Measurements from ENCODE around the gene FZD2.
"Not testable (repeated sequence)": the region's sequence is repeated elsewhere in the genome, so short reads cannot be mapped to it uniquely, and the experiment has no call there.

Gene FZD2

DNA sequence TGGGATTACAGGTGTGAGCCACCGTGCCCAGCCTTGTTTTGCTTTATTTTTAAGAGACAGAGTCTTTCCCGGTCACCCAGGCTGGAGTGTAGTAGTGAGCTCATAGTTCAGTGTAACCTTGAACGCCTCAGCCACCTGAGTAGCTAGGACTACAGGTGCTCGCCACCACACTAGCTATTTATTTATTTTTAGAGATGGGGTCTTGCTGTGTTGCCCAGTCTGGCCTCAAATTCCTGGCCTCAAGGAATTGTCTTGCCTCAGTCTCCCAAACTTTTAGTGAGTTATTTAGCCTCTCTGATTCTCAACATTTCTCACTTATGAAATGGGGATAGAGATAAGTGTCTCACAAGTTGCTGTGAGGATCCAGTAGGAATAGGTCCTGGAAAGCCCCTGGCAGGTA is 21.7 kb downstream of the FZD2 start:
- DNase-seq = no peak

- no peak for DNase-seq
These were observed 24.6 kb downstream of the FZD2 start for GRCh38 chr17:44581868-44582267.

GRCh38 chr17:44584443-44584842 is 27.2 kb downstream of the FZD2 start:
- no peak for DNase-seq

- DNase-seq = no peak
These were observed 28.0 kb downstream of the FZD2 start for GRCh38 chr17:44585315-44585714.

- no peak for DNase-seq
These were observed 30.1 kb downstream of the FZD2 start for GRCh38 chr17:44587339-44587738.

DNA sequence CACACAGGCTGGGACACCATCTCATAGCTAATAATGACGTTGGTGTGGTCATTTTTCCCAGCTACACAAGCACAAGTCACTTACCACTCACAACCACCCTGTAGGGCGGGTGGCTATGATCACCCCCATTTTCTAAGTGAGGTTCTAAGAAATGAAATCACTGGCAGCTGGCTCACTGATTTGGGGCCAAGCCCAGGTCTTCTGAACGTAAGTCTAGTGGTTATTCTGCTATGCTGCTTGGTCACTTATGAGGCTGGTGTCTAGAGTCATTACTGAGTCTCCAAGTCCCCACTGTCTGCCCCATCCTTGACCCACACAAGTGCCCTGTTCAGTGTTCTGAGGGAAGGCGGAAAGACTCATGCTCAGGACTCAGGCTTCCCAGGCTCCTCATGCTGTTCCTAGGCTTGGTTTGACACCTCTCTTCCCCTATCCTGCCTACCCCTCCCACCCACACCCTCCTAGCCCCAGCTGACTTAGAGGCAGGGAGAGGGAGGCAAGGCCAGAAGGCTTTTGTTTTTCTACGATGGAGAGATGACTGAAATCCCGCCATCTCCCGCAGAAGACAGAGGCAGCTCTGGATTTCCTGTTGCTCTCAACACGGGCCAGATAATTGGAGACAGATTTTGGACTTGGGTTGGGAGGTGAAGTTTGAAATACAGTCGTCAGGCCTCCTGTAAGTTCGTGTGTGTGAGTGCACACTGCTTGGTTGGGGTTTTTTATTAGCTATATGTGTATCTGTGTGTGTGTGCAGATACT is 32.2 kb downstream of the FZD2 start:
- no peak for DNase-seq

DNA sequence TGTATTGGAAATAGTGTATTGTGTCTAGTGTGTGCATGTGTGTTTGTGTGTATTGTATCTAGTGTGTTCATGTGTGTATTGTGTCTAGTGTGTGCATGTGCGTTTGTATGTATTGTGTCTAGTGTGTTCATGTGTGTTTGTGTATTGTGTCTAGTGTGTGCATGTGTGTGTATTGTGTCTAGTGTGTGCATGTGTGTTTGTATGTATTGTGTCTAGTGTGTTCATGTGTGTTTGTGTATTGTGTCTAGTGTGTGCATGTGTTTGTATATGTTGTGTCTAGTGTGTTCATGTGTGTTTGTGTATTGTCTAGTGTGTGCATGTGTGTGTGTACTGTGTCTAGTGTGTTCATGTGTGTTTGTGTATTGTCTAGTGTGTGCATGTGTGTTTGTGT is 32.8 kb downstream of the FZD2 start:
- not testable (repeated sequence) for DNase-seq

DNA sequence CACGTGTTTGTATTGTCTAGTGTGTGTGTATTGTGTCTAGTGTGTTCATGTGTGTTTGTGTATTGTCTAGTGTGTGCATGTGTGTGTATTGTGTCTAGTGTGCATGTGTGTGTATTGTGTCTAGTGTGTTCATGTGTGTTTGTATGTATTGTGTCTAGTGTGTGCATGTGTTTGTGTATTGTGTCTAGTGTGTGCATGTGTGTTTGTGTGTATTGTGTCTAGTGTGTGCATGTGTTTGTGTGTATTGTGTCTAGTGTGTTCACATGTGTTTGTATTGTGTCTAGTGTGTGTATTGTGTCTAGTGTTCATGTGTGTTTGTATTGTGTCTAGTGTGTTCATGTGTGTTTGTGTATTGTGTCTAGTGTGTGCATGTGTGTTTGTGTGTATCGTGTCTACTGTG is 33.5 kb downstream of the FZD2 start:
- DNase-seq = not testable (repeated sequence)

GRCh38 chr17:44591206-44591605 is 33.9 kb downstream of the FZD2 start:
- DNase-seq = no peak

- DNase-seq = no peak
These were observed 35.9 kb downstream of the FZD2 start for GRCh38 chr17:44593156-44593555.

DNA sequence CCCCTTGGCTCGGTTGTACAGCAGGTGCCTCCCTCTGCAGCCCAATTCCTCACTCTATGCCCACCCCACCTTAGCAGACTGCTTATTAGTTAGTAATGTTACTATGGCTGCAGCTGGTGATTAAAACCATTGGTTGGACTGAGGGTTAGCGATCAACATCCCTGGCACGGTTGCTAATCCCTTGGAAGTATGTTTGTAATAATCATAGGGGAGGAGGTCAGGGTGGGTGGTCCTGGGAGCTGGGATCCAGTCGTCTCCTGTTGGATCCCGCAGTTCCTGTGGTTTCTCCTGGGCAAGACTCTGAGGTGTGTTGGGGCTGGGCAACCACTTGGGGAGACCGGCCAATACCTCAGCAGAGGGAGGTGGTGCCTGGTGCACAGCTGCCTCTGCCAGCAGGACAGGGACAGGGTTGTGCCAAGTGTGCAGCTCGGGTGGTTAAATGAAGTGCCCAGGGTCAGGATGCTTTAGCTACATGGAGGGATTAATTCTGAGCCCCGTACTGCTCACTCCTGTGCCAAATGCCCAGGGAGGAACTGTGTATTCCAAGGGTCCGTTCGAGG is 38.0 kb downstream of the FZD2 start:
- no peak for DNase-seq

GRCh38 chr17:44598329-44598728 is 41.0 kb downstream of the FZD2 start:
- no peak for DNase-seq

DNA sequence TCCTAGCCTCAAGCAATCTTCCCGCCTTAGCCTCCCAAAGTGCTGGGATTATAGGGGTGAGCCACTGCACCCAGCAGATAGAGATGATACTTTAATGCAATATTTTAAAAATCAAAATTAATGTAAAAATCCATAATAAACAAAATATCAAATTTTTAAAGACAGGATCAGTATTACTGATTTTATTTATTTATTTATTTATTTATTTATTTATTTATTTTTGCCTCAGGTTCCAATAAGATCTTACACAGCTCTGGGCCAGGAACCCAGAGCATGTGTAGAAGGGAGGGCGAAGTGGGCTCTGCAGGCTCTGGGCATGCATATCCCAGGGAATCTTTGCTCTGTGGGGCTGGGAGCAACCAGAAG is 41.6 kb downstream of the FZD2 start:
- DNase-seq = no peak

DNA sequence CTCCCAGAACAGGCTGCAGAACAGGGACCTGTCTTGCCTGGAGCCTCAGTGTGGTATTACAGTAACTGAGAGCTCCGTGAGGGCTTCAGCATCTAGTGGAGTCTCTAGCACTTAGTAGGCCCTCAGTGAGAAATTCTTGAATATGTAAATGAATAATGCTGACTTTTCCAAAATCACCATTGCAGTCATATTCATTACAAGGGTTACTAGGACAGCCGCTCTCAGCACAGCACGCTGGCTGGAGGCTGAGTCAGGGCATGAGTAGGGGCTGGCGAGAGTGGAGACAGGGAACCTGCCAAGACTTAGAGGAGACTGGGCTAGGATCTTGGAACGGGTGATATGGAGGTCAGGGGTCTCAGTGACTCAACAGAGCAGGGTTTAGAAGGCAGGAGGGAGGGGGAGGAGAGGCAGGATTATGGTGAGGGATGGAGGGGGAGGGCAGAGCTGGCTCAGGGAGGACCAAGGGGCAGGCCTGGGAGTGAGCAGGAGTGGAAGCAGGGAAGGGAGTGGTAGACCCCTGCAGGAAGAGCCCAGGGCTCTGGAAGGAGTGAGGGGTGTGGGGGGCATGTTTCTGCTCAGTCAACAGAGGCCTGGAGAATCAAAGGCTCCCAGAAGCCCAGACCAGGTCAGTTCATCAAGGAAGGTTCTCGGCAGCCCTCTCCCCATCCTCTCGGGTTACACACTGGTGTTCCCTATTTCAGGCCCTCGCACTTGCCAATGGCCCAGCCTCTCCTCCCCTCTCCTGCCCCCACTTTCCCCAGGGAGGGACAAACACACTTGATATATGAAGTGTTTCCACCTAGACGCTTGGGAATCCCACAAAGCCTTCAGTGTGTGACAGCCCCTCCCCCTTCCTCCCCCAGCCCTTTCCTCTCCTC is 42.3 kb downstream of the FZD2 start:
- no peak for DNase-seq

- DNase-seq = no peak
These were observed 44.3 kb downstream of the FZD2 start for GRCh38 chr17:44601539-44601938.

- no peak for DNase-seq
These were observed 44.7 kb downstream of the FZD2 start for GRCh38 chr17:44601973-44602372.

DNA sequence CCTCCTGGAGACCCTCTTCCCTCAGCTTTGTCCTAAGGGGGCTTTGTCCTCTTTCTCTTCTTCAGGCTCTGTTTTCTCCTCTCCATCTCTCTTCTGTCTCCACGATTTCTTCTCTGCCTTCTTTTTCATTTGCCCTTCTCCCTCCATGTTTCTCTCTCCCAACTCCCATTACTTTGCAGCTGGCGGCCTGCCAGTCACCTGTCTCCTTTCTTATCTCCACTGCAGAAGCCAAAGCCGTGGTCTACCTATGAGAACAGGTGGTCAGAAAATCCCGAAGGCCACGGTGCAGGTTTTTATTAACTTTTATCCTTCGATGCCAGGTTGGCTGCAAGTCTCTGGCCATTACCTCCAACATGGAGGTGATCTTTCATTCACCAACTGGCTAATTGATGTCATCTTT is 45.1 kb downstream of the FZD2 start:
- DNase-seq = no peak

- DNase-seq = no peak
These were observed 45.7 kb downstream of the FZD2 start for GRCh38 chr17:44602970-44603369.

GRCh38 chr17:44604116-44604761 is 47.0 kb downstream of the FZD2 start:
- DNase-seq = no peak

DNA sequence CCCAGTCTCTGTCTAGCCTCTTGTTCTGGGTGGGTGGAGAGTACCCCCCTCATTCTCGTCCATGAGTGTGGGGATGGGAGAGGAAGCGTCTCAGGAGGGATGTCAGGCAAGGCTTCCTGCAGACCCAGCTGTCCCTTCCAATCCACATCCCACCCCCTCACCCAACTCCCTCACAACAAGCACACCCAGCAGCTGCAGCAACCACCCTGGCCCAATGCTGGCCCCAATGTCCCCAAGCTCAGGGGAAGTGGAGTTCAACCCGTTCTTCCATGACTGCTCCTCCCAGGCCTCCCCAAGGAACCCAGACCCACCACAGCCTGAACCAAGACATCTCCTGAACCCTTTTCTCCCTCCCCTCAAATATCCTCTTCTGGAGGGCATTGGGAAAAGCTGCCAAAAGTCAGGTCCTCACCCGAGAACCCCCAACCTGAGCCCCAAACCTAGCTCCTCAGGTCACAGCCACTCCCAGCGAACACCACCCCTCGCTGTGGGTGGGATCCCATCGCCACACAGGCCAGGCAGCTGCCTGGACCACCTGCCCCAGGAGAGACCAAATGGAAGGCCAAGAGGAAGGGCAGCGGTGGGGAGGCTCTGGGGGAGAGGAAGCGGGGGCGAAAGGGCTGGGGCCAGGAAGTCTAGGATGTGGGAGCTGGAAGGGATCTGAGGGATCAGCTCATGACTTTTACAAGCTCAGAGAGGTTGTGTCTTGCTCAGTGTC is 47.6 kb downstream of the FZD2 start:
- no peak for DNase-seq

DNA sequence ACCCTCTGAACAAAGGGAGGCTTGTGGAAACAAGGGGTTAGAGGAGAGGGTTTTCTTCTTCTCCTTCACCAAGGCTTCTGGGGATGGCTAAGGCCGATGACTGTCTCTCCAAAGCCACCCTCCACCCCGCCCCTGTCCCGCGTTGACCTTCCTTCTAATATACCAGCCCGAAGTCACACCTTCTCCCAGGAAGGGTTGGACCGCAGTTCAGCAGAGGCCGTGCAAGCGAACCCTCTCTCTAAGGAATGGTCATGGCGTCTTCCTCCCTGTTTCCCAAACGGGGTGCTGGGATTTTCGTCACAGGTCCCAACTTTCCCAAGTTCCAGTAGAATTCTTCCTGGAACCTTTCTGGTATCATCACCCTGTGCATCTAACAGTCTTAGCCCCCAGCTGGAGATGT is 49.4 kb downstream of the FZD2 start:
- no peak for DNase-seq

- no peak for DNase-seq
These were observed 50.8 kb downstream of the FZD2 start for GRCh38 chr17:44607836-44608690.

All from stimulated activated CD4-positive, alpha-beta T cell treated with anti-CD3 and anti-CD28 coated beads, Interleukin-2, amount 100 ng/mL, for 48 hours (primary cell).